ENCODE results near the gene ARFGAP3. TPM values are rescaled to one million over a fixed set of nuclear protein-coding genes. Genes with fewer than 3 reads are reported as not detected.

The ARFGAP3 gene
- total RNA-seq, 1 donor from 2014 or later: 80.8 TPM

DNA sequence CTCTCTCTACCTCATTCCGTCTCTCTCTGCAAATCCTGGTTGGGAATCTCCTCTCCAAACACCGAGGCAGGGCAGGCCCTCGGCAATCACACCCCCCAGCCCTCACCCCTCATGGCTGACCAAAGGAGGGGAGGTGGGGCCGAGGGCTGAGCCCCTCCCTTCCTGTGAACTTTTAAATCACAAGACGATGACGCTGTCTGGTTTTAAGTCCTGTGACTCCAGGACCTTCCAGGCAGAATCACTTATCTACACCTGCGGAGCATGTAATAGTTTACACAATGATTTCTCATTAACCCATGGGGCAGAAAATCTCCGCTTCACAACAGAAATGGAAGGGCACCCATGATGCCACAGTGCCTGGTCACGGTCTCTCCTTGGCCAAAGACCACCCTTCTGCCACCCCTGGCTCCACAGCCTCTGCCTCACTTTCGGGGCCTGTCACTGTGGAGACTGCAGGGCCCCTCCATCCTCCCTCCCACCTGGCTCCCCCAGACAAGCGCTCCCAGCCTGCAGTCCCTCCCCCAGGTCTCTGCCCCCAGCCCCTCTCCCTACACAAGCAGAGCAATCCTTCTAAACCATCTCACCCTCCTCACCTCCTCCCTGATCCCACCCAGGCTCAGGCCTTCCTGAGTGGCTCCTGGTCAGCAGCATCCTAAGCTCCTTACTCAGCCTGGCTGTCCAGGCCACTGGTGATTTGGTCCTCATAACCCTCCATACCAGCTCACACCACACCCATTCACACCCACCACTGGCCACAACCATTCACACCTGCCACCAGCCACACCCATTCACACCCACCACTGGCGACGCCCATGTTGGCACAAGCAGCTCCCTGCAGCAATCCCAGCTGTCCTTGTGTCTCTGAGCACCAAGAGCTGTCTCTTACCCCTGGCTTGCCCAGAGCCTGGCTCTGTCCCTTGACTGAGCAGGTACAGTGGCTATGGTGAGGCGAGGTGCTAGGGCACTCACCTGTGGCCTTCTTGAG lies 30.7 kb upstream of the ARFGAP3 start:
- peaks cover 29% of the 10 kb centered on the region for H3K36me3 Mint-ChIP-seq (ENCODE audit: low read depth)
- H3K4me3 Mint-ChIP-seq (ENCODE audit: unreplicated experiment): no peak overlapping the region
- no peaks in the 10 kb centered on the region for H3K27me3 Mint-ChIP-seq (ENCODE audit: low read depth)
- H3K4me1 Mint-ChIP-seq (ENCODE audit: low read depth): peaks cover 4% of the 10 kb centered on the region
- TF ChIP-seq, protein P1, sequence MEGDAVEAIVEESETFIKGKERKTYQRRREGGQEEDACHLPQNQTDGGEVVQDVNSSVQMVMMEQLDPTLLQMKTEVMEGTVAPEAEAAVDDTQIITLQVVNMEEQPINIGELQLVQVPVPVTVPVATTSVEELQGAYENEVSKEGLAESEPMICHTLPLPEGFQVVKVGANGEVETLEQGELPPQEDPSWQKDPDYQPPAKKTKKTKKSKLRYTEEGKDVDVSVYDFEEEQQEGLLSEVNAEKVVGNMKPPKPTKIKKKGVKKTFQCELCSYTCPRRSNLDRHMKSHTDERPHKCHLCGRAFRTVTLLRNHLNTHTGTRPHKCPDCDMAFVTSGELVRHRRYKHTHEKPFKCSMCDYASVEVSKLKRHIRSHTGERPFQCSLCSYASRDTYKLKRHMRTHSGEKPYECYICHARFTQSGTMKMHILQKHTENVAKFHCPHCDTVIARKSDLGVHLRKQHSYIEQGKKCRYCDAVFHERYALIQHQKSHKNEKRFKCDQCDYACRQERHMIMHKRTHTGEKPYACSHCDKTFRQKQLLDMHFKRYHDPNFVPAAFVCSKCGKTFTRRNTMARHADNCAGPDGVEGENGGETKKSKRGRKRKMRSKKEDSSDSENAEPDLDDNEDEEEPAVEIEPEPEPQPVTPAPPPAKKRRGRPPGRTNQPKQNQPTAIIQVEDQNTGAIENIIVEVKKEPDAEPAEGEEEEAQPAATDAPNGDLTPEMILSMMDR (IDR thresholded peaks at IDR 0.05): no peak
- H3K9me3 Mint-ChIP-seq (ENCODE audit: low read depth): no peaks in the 10 kb centered on the region
- no peak for DNase-seq (ENCODE audit: low spot score)
- H3K27ac Mint-ChIP-seq (ENCODE audit: unreplicated experiment): no peak overlapping the region

DNA sequence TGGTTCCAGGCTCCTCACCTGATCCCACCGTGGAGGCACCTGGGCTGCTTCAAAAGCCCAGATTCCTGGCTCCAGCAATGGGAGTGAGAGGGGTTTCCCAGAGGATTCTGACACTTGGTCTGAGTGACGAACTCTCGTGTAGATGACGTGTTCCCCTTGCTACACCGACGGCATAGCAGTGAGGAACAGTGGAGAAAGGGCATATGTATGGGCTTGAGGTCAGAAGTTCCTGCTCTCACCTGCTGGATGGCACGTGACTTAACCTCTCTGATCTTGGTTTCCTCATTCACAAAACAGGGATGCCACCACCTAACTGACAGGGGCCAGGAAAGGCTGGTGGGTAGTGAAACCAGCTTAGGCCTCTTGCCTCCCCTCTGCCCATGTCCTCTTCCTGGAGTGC lies 30.0 kb upstream of the ARFGAP3 start:
- Mint-ChIP-seq H3K27ac (ENCODE audit: unreplicated experiment) (no peak overlapping the region), H3K9me3 (ENCODE audit: low read depth) (no peaks in the 10 kb centered on the region), H3K4me1 (ENCODE audit: low read depth) (peaks cover 4% of the 10 kb centered on the region), H3K36me3 (ENCODE audit: low read depth) (peaks cover 31% of the 10 kb centered on the region), H3K4me3 (ENCODE audit: unreplicated experiment) (no peak overlapping the region), H3K27me3 (ENCODE audit: low read depth) (no peaks in the 10 kb centered on the region)
- TF ChIP-seq, protein P1 (IDR thresholded peaks at IDR 0.05): no peak
- DNase-seq (ENCODE audit: low spot score): no peak

DNA sequence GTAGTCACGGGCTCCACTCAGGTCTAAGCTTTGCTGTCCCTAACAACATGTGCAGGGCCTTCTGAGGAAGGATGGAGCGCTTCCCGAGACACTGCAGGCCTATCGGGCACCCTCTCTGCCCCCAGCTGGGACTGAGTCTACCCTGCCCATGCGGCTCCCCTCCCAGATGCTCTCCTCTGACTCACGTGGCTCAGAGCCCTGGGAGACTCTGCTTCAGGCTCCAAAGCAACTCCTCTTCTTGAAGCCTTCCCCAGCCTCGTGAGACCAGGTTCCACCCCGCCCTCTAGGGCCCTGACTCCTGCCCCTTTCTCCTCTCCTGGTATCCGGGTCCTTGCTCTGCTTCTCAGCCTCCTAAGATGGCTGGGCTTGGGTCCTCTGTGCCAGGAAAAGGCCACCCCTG lies 28.4 kb upstream of the ARFGAP3 start:
- Mint-ChIP-seq H3K36me3 (ENCODE audit: low read depth) (peaks cover 30% of the 10 kb centered on the region), H3K9me3 (ENCODE audit: low read depth) (no peaks in the 10 kb centered on the region), H3K27ac (ENCODE audit: unreplicated experiment) (no peak overlapping the region), H3K27me3 (ENCODE audit: low read depth) (no peaks in the 10 kb centered on the region), H3K4me1 (ENCODE audit: low read depth) (peaks cover 4% of the 10 kb centered on the region), H3K4me3 (ENCODE audit: unreplicated experiment) (no peak overlapping the region)
- no peak for DNase-seq (ENCODE audit: low spot score)
- TF ChIP-seq, protein P1 (IDR thresholded peaks at IDR 0.05): no peak

DNA sequence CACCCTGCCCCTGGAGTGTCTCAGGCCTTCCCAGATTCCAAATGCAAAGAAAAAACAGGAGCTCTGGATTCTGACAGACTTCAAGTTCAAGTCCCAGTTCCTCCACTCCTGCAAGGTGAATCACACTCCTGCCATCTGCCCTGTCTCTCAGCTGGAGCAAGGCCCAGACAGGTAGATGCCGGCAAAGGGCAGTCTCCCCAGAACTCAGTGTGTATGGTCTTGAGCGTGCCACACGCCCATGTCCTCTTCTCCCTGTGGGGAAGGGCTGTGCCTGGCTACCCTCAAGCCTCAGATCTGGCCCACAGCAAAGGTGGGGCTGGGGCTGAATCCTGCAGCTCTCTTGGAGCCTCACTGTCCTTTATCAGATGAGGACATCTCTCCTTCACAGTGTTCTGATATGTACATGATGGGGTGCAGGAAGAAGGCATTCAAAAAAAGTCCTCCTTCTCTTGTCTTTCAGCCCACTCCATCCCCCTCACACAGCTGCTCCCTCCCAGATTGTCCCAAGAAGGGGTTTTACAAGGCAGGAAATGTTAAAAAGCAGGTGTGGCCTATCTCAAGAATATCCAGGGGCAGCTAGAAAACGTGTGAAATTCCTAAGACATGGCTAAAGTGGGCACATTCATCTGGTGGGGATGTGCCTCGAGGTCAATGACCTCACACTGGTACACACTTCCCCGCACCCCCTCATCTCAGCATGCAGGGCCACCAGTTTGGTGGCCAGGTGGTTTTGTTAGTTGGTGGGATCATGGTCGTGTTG lies 27.7 kb upstream of the ARFGAP3 start:
- H3K27me3 Mint-ChIP-seq (ENCODE audit: low read depth): no peaks in the 10 kb centered on the region
- no peak overlapping the region for H3K4me3 Mint-ChIP-seq (ENCODE audit: unreplicated experiment)
- DNase-seq (ENCODE audit: low spot score): no peak
- H3K27ac Mint-ChIP-seq (ENCODE audit: unreplicated experiment): no peak overlapping the region
- H3K9me3 Mint-ChIP-seq (ENCODE audit: low read depth): no peaks in the 10 kb centered on the region
- peaks cover 4% of the 10 kb centered on the region for H3K4me1 Mint-ChIP-seq (ENCODE audit: low read depth)
- TF ChIP-seq, protein P1 (IDR thresholded peaks at IDR 0.05): no peak
- H3K36me3 Mint-ChIP-seq (ENCODE audit: low read depth): peaks cover 30% of the 10 kb centered on the region

DNA sequence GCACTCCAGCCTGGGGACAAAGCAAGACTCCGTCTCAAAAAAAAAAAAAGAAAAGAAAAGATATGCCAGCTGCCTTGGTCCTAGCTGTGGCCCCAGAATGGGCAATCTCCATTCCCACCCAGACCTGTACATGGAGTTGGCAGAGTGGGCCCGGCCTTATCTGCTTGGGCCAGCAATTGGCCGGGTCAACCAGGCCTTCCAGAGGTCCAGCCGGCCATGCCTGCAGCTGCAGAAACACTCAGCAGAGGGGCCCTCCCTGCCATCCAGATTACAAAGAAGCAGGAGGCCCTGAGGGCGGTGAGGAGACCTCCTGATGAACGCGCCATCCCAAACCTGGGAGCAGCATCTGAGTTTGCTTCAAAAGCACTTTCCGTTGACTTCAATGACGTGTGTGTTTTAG lies 26.9 kb upstream of the ARFGAP3 start:
- no peak overlapping the region for H3K4me3 Mint-ChIP-seq (ENCODE audit: unreplicated experiment)
- no peaks in the 10 kb centered on the region for H3K27me3 Mint-ChIP-seq (ENCODE audit: low read depth)
- TF ChIP-seq, protein P1 (IDR thresholded peaks at IDR 0.05): no peak
- H3K27ac Mint-ChIP-seq (ENCODE audit: unreplicated experiment): no peak overlapping the region
- peaks cover 4% of the 10 kb centered on the region for H3K4me1 Mint-ChIP-seq (ENCODE audit: low read depth)
- H3K36me3 Mint-ChIP-seq (ENCODE audit: low read depth): peaks cover 25% of the 10 kb centered on the region
- no peak for DNase-seq (ENCODE audit: low spot score)
- H3K9me3 Mint-ChIP-seq (ENCODE audit: low read depth): no peaks in the 10 kb centered on the region
